ENCODE measurements around the gene PARD3B.

DNA sequence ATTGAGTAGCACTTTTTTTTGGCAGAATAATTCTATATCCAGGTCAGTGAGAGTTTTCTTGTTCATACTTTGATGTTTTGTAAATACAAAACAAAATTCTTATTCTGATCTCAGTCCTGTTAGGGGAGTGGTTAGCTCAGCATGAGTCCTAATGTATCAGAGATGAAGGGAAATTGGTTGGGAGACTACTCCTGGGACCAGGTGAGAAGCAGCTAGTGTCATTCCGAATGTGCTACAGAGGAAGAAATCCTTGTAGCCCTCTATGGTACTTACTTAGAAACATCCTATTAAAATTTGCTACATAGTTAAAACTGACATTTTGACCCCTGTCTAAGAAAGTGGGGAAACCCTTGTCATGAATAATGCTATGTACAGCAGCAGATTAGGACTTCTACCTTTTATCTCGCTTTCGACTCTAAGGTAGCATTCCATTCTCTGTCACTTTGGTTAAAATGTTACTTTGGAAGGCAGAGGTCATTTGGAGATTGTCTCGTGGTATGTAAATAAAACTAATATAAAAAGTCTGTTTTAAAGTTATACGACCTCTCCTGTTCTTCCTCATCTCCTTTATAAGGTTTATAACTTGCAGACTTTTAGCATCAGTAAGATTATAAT lies 65.8 kb downstream of the PARD3B start:
- TF ChIP-seq POLR2A (IDR thresholded peaks at IDR 0.05; ENCODE audit: low read depth, low read length), result no peak
- no peak for TF ChIP-seq POLR2AphosphoS5 (IDR thresholded peaks at IDR 0.05; ENCODE audit: low read depth, low read length)
- no peak for TF ChIP-seq TAF1 (IDR thresholded peaks at IDR 0.05; ENCODE audit: low read depth, low read length)

Data from GM12891 (cell line).